ENCODE results near the gene KCNJ11. TPM values are rescaled to one million over a fixed set of nuclear protein-coding genes. Genes with fewer than 3 reads are reported as not detected.

The KCNJ11 gene
- total and polyA plus RNA-seq, 2 of the 8 experiments (the other 6 are each of a cell fraction or from before 2014, with no cell fraction given): 3.8 to 6.3 TPM

DNA sequence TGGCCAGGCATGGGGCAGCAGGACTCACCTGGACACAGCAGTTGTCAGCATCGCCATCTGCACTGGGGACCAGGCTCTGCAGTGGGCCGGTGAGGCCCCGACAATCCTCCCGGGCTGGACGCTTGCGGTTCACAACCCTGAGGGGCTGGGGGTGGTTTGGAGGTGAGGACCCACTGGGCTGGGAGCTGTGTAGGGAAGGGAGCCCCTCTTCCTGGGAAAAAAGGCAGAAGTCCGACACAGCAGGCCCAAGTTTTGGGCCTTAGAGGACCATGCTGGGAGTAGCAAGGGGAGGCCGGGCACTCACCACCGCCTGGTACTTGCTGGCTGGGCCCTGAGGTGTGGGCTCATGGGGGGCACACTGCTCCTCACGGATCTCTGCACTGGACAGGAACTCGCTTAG, 39.8 kb upstream of the KCNJ11 start:
- H3K9me3 ChIP-seq (ENCODE audit: insufficient read depth in 2 of 2, low read depth in 1 of 2, low read length in 1 of 2): no peaks in the 10 kb centered on the region
- H4K91ac ChIP-seq (replicated peaks; ENCODE audit: insufficient read length, low read length): no peak overlapping the region
- H3K18ac ChIP-seq (ENCODE audit: extremely low read depth, low read length): no peak overlapping the region
- H2AFZ ChIP-seq (ENCODE audit: low read length): no peak overlapping the region
- no peak overlapping the region for H4K8ac ChIP-seq (ENCODE audit: extremely low read depth, insufficient read depth, low read length)
- no peaks in the 10 kb centered on the region for H3K79me1 ChIP-seq (ENCODE audit: low read depth, low read length)
- no peak overlapping the region for H3K4me2 ChIP-seq (ENCODE audit: insufficient read depth in 1 of 2, low read depth in 2 of 2, low read length in 2 of 2)
- no peak overlapping the region for H2BK120ac ChIP-seq (replicated peaks; ENCODE audit: low read depth, low read length)
- FAIRE-seq: no peak
- POLR2A ChIA-PET (ENCODE audit: partially characterized antibody): no interaction called here
- WGBS, 2 experiments (ENCODE audit: extremely low coverage in 1 of 2, insufficient coverage in 1 of 2, insufficient read length in 1 of 2, insufficient replicate concordance in 2 of 2, low coverage in 1 of 2, low lambda C conversion rate in 2 of 2, missing lambda C conversion rate in 1 of 2): 87% methylated on average over 11 of the region's 11 CpGs; no CpG with 5 or more reads in 1 of the 2 experiments
- H3K23ac ChIP-seq (ENCODE audit: insufficient read length): no peak overlapping the region
- no peak overlapping the region for H3K14ac ChIP-seq (ENCODE audit: insufficient read length)
- no peak overlapping the region for H3K4me3 ChIP-seq (ENCODE audit: extremely low read depth in 1 of 4, insufficient read depth in 2 of 4, low read depth in 3 of 4, low read length in 4 of 4)
- no peaks in the 10 kb centered on the region; a peak in 1 of 7 replicates for H3K4me1 ChIP-seq (replicated peaks in 1 of 4; ENCODE audit: control insufficient read depth in 3 of 4, insufficient read depth in 4 of 4, low read length in 3 of 4)
- no peak for DNase-seq (ENCODE audit: low read depth in 1 of 2, low spot score in 2 of 2)
- H2BK15ac ChIP-seq (ENCODE audit: low read length): no peak overlapping the region
- H4K20me1 ChIP-seq (replicated peaks in 1 of 2; ENCODE audit: control insufficient read depth in 1 of 2, insufficient read depth in 2 of 2, low read length in 2 of 2): no peaks in the 10 kb centered on the region
- H3K79me2 ChIP-seq (ENCODE audit: control insufficient read depth in 1 of 2, insufficient read depth in 2 of 2, low read length in 2 of 2): no peaks in the 10 kb centered on the region
- H3K23me2 ChIP-seq (ENCODE audit: low read depth, low read length): no peaks in the 10 kb centered on the region
- H3K4ac ChIP-seq (replicated peaks; ENCODE audit: insufficient read length, low read depth, low read length): no peak overlapping the region
- no peak overlapping the region for H2AK5ac ChIP-seq (ENCODE audit: low read depth, low read length)
- H2BK5ac ChIP-seq (ENCODE audit: low read depth, low read length): no peak overlapping the region
- H3K9ac ChIP-seq (replicated peaks in 1 of 4; ENCODE audit: extremely low read depth in 1 of 4, low read depth in 3 of 4, low read length in 3 of 4): no peak overlapping the region
- no peaks in the 10 kb centered on the region for H3K27me3 ChIP-seq (replicated peaks in 1 of 4; ENCODE audit: control insufficient read depth in 3 of 4, extremely low read depth in 1 of 4, insufficient read depth in 3 of 4, low read length in 3 of 4)
- CTCF ChIA-PET (ENCODE audit: partially characterized antibody): interaction anchor here (0.7 to 6.0 kb wide), 11 partner anchors 8 to 120 kb away, joined by 3 to 25 read pairs (median 6); partner anchors contain the start of gene OTOG
- no peak overlapping the region for H3K56ac ChIP-seq (replicated peaks; ENCODE audit: insufficient read length, low read depth, low read length)
- no peak overlapping the region for H2BK20ac ChIP-seq (ENCODE audit: low read length)
- no peak overlapping the region for H4K5ac ChIP-seq (ENCODE audit: insufficient read length, low read depth, low read length)
- TF ChIP-seq SIX5 (IDR thresholded peaks at IDR 0.05; ENCODE audit: low read depth, low read length) (no peak), GTF2F1 (IDR thresholded peaks at IDR 0.05; ENCODE audit: borderline replicate concordance, low read depth, low read length) (no peak), SRF (IDR thresholded peaks at IDR 0.05; ENCODE audit: low read depth, low read length) (no peak)
- TF ChIP-seq, protein P1, sequence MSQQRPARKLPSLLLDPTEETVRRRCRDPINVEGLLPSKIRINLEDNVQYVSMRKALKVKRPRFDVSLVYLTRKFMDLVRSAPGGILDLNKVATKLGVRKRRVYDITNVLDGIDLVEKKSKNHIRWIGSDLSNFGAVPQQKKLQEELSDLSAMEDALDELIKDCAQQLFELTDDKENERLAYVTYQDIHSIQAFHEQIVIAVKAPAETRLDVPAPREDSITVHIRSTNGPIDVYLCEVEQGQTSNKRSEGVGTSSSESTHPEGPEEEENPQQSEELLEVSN (IDR thresholded peaks at IDR 0.05): no peak
- no peaks in the 10 kb centered on the region for H3K36me3 ChIP-seq (ENCODE audit: control insufficient read depth in 2 of 4, insufficient read depth in 4 of 4, low read length in 3 of 4)
- H2BK12ac ChIP-seq (ENCODE audit: low read depth, low read length): no peak overlapping the region
- no peak overlapping the region for H3K27ac ChIP-seq (ENCODE audit: low read depth, low read length)
